WTC11 (cell line): ENCODE results near the gene ZNF423. TPM values are rescaled to one million over a fixed set of nuclear protein-coding genes. Genes with fewer than 3 reads are reported as not detected.
A peak's percentile ranks its signal among the peaks of the same experiment; 100 is the strongest.

Source experiments
- ATAC-seq: fragments of 200-7000 bp; cut with Tn5 transposase; 2 replicates; pipeline ENCODE4 v1.10.0; 2021; ENCODE audit warnings: mild to moderate bottlenecking, moderate library complexity
- CTCF ChIA-PET: fragments of 300-600 bp; sonication (Branson Sonifier 250); formaldehyde crosslinking; loops from one replicate; lab custom pipeline; 2021; ENCODE audit warnings: antibody characterized with exemption; lab: Charles Lee
- POLR2A ChIA-PET: fragments of 350-600 bp; sonication (Branson Sonifier 250); formaldehyde crosslinking; loops from one replicate; lab custom pipeline; 2021; ENCODE audit warnings: antibody characterized with exemption; lab: Charles Lee
- DNase-seq: peaks from one replicate; pipeline ENCODE4 v3.0.0; 2021; ENCODE audit warnings: low spot score
- H3K27ac Mint-ChIP-seq: 2 replicates; pipeline ENCODE4 v1.8.0; 2021; ENCODE audit warnings: mixed read lengths
- H3K27me3 Mint-ChIP-seq: 2 replicates; pipeline ENCODE4 v1.8.0; 2021; ENCODE audit warnings: low read depth, mild to moderate bottlenecking, moderate library complexity, mixed read lengths
- H3K36me3 Mint-ChIP-seq: 2 replicates; pipeline ENCODE4 v1.8.0; 2021; ENCODE audit warnings: mixed read lengths
- H3K4me1 Mint-ChIP-seq: 2 replicates; pipeline ENCODE4 v1.8.0; 2022; ENCODE audit warnings: mixed read lengths
- H3K4me3 Mint-ChIP-seq: 2 replicates; pipeline ENCODE4 v1.8.0; 2021; ENCODE audit warnings: mild to moderate bottlenecking, moderate library complexity, mixed read lengths
- H3K9me3 Mint-ChIP-seq: 2 replicates; pipeline ENCODE4 v1.8.0; 2021; ENCODE audit warnings: mixed read lengths
- CREM ChIP-seq: sonication (generic); formaldehyde crosslinking; IDR thresholded peaks from 2 replicates; pipeline ENCODE4 v1.8.1; 2022; ENCODE audit warnings: mild to moderate bottlenecking, missing genetic modification reagents, moderate library complexity
- GTF2I ChIP-seq: fragments of 250-450 bp; sonication (Bioruptor Pico); conservative IDR thresholded peaks from 2 replicates; pipeline ENCODE4 v1.4.0; 2021; ENCODE audit warnings: mild to moderate bottlenecking
- HMGA2 ChIP-seq: fragments of 250-450 bp; sonication (Bioruptor Pico); IDR thresholded peaks from 2 replicates; pipeline ENCODE4 v1.4.0; 2021; ENCODE audit warnings: mild to moderate bottlenecking, moderate library complexity
- MYBL2 ChIP-seq: sonication (generic); formaldehyde crosslinking; IDR thresholded peaks from 2 replicates; pipeline ENCODE4 v1.8.1; 2023; ENCODE audit warnings: mild to moderate bottlenecking, moderate library complexity, missing genetic modification reagents
- NFYB ChIP-seq: sonication (generic); formaldehyde crosslinking; conservative IDR thresholded peaks from 2 replicates; pipeline ENCODE4 v1.8.0; 2022; ENCODE audit warnings: low read depth, missing genetic modification reagents
- RELA ChIP-seq: sonication (generic); formaldehyde crosslinking; IDR thresholded peaks from 2 replicates; pipeline ENCODE4 v1.8.1; 2022; ENCODE audit warnings: missing genetic modification reagents, mild to moderate bottlenecking, borderline replicate concordance
- SMAD3 ChIP-seq: sonication (generic); formaldehyde crosslinking; IDR thresholded peaks from 2 replicates; pipeline ENCODE4 v1.8.0; 2022; ENCODE audit warnings: missing genetic modification reagents, mild to moderate bottlenecking, borderline replicate concordance
- TCF7 ChIP-seq: sonication (generic); formaldehyde crosslinking; IDR thresholded peaks from 2 replicates; pipeline ENCODE4 v1.8.0; 2022; ENCODE audit warnings: mild to moderate bottlenecking, low read depth, missing genetic modification reagents, moderate library complexity
- TEAD4 ChIP-seq: sonication (generic); formaldehyde crosslinking; IDR thresholded peaks from 2 replicates; pipeline ENCODE4 v1.8.0; 2022; ENCODE audit warnings: mild to moderate bottlenecking, missing genetic modification reagents
- TP53 ChIP-seq: sonication (generic); formaldehyde crosslinking; IDR thresholded peaks from 2 replicates; pipeline ENCODE4 v1.8.1; 2023; ENCODE audit warnings: mild to moderate bottlenecking, missing genetic modification reagents
- ZNF121 ChIP-seq: sonication (generic); formaldehyde crosslinking; IDR thresholded peaks from 2 replicates; pipeline ENCODE4 v1.8.0; 2023; ENCODE audit warnings: missing genetic modification reagents
- ZNF138 ChIP-seq: sonication (generic); formaldehyde crosslinking; conservative IDR thresholded peaks from 2 replicates; pipeline ENCODE4 v1.8.1; 2022; ENCODE audit warnings: mild to moderate bottlenecking, moderate library complexity, missing genetic modification reagents
- ZNF416 ChIP-seq: fragments of 250-450 bp; sonication (Bioruptor Pico); IDR thresholded peaks from 2 replicates; pipeline ENCODE4 v1.9.0; 2021; ENCODE audit warnings: mild to moderate bottlenecking, inconsistent platforms
- ZNF671 ChIP-seq: fragments of 250-450 bp; sonication (Bioruptor Pico); IDR thresholded peaks from 2 replicates; pipeline ENCODE4 v1.8.0; 2021; ENCODE audit warnings: mild to moderate bottlenecking
- total RNA-seq: library from RNA; stranded (reverse); gene quantifications from 3 replicates; pipeline ENCODE4 v1.2.3, GENCODE V29; 2021
- TF ChIP-seq, protein P1 (sequence below): sonication (generic); formaldehyde crosslinking; IDR thresholded peaks from 2 replicates; pipeline ENCODE4 v1.8.1; 2022; ENCODE audit warnings: missing genetic modification reagents, borderline replicate concordance
- TF ChIP-seq, protein P2 (sequence below): sonication (generic); formaldehyde crosslinking; IDR thresholded peaks from 2 replicates; pipeline ENCODE4 v1.8.0; 2022; ENCODE audit warnings: mild to moderate bottlenecking, missing genetic modification reagents
- TF ChIP-seq, protein P3 (sequence below): sonication (generic); formaldehyde crosslinking; IDR thresholded peaks from 2 replicates; pipeline ENCODE4 v1.8.1; 2023; ENCODE audit warnings: mild to moderate bottlenecking, moderate library complexity, missing genetic modification reagents
- TF ChIP-seq, protein P4 (sequence below): sonication (generic); formaldehyde crosslinking; conservative IDR thresholded peaks from 2 replicates; pipeline ENCODE4 v1.8.1; 2022; ENCODE audit warnings: mild to moderate bottlenecking, missing genetic modification reagents
- TF ChIP-seq, protein P5 (sequence below): sonication (generic); formaldehyde crosslinking; IDR thresholded peaks from 2 replicates; pipeline ENCODE4 v1.8.0; 2022; ENCODE audit warnings: mild to moderate bottlenecking, missing genetic modification reagents
- TF ChIP-seq, protein P6 (sequence below): fragments of 250-450 bp; sonication (Bioruptor Pico); IDR thresholded peaks from 2 replicates; pipeline ENCODE4 v1.8.0; 2021; ENCODE audit warnings: mild to moderate bottlenecking
- TF ChIP-seq, protein P7 (sequence below): sonication (generic); formaldehyde crosslinking; IDR thresholded peaks from 2 replicates; pipeline ENCODE4 v1.8.1; 2023; ENCODE audit warnings: mild to moderate bottlenecking, missing genetic modification reagents

ZNF423 gene
- total RNA-seq, 1 experiment from 2014 or later: 38.8 TPM

DNA sequence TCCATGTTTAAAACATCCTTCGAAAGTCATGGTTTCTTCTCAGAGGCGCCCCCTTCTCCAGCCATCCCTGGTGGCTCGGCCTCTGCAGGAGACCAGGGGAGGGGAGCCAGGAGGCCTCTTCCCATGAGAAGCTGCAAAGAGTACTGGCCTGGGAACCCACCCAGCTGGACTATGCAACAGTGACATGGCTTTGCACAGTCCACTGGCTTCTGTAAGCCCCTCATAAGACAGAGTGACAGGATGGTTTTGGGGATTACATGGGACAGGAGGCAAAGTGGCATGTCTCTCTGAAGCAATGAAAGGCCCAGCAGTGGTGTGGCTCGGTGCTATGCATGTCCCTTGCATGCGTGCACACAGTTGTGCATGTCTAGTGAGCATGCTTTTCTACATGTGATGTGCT, 382.8 kb downstream of the ZNF423 start:
- TF ChIP-seq GTF2I (CRISPR knock-in tag) (no peak), CREM (CRISPR knock-in tag) (no peak), ZNF671 (CRISPR knock-in tag) (no peak), SMAD3 (no peak), ZNF416 (CRISPR knock-in tag) (no peak), HMGA2 (no peak)
- TF ChIP-seq, protein P1, sequence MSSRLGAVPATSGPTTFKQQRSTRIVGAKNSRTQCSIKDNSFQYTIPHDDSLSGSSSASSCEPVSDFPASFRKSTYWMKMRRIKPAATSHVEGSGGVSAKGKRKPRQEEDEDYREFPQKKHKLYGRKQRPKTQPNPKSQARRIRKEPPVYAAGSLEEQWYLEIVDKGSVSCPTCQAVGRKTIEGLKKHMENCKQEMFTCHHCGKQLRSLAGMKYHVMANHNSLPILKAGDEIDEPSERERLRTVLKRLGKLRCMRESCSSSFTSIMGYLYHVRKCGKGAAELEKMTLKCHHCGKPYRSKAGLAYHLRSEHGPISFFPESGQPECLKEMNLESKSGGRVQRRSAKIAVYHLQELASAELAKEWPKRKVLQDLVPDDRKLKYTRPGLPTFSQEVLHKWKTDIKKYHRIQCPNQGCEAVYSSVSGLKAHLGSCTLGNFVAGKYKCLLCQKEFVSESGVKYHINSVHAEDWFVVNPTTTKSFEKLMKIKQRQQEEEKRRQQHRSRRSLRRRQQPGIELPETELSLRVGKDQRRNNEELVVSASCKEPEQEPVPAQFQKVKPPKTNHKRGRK (CRISPR knock-in tag): no peak
- TF ChIP-seq, all 79 proteins: peak for 0
- H3K4me1 Mint-ChIP-seq: no peaks in the 10 kb centered on the region
- no peaks in the 10 kb centered on the region for H3K9me3 Mint-ChIP-seq
- CTCF ChIA-PET: interaction anchor here (0.5 to 1.3 kb wide), 3 partner anchors 19 to 267 kb away, joined by 3 to 4 read pairs (median 3); no protein-coding TSS in a partner anchor
- no peak overlapping the region for H3K4me3 Mint-ChIP-seq
- POLR2A ChIA-PET: no interaction called here
- no peaks in the 10 kb centered on the region for H3K36me3 Mint-ChIP-seq
- DNase-seq (no peak), ATAC-seq (no peak)
- no peaks in the 10 kb centered on the region for H3K27me3 Mint-ChIP-seq
- H3K27ac Mint-ChIP-seq: no peak overlapping the region

DNA sequence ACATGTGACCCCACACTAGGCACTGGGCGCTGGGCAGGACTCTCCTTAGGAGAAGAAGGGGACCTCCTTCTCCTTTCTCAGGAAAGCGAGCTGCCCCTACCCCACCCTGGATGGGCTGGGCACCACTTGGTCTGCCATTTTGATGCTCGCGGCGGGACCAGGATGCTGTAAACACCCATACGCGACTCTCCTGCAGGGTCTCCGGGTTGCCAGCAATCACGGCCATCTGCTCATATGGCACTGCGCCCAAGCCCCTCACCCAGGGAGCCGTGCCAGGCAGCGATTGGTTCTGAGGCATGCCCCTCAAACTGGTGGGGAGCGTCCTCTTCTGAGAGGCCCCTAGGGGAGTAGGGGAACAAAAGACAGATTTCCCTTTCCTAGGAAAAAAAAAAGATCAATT, 383.3 kb downstream of the ZNF423 start:
- DNase-seq (no peak), ATAC-seq (peak; percentile 63)
- TF ChIP-seq ZNF671 (CRISPR knock-in tag) (no peak), RELA (no peak), ZNF416 (CRISPR knock-in tag) (no peak), TEAD4 (CRISPR knock-in tag) (no peak), MYBL2 (CRISPR knock-in tag) (no peak), ZNF121 (CRISPR knock-in tag) (no peak)
- TF ChIP-seq, protein P2, sequence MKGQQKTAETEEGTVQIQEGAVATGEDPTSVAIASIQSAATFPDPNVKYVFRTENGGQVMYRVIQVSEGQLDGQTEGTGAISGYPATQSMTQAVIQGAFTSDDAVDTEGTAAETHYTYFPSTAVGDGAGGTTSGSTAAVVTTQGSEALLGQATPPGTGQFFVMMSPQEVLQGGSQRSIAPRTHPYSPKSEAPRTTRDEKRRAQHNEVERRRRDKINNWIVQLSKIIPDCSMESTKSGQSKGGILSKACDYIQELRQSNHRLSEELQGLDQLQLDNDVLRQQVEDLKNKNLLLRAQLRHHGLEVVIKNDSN (CRISPR knock-in tag): no peak
- TF ChIP-seq, protein P3, sequence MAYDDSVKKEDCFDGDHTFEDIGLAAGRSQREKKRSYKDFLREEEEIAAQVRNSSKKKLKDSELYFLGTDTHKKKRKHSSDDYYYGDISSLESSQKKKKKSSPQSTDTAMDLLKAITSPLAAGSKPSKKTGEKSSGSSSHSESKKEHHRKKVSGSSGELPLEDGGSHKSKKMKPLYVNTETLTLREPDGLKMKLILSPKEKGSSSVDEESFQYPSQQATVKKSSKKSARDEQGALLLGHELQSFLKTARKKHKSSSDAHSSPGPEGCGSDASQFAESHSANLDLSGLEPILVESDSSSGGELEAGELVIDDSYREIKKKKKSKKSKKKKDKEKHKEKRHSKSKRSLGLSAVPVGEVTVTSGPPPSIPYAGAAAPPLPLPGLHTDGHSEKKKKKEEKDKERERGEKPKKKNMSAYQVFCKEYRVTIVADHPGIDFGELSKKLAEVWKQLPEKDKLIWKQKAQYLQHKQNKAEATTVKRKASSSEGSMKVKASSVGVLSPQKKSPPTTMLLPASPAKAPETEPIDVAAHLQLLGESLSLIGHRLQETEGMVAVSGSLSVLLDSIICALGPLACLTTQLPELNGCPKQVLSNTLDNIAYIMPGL (CRISPR knock-in tag): no peak
- Mint-ChIP-seq H3K27ac (no peak overlapping the region), H3K4me3 (no peak overlapping the region), H3K36me3 (no peaks in the 10 kb centered on the region), H3K27me3 (no peaks in the 10 kb centered on the region), H3K4me1 (no peaks in the 10 kb centered on the region), H3K9me3 (no peaks in the 10 kb centered on the region)
- CTCF ChIA-PET: interaction anchor here (0.8 kb wide), 1 partner anchor 20 kb away, joined by 3 read pairs; no protein-coding TSS in a partner anchor
- POLR2A ChIA-PET: no interaction called here

DNA sequence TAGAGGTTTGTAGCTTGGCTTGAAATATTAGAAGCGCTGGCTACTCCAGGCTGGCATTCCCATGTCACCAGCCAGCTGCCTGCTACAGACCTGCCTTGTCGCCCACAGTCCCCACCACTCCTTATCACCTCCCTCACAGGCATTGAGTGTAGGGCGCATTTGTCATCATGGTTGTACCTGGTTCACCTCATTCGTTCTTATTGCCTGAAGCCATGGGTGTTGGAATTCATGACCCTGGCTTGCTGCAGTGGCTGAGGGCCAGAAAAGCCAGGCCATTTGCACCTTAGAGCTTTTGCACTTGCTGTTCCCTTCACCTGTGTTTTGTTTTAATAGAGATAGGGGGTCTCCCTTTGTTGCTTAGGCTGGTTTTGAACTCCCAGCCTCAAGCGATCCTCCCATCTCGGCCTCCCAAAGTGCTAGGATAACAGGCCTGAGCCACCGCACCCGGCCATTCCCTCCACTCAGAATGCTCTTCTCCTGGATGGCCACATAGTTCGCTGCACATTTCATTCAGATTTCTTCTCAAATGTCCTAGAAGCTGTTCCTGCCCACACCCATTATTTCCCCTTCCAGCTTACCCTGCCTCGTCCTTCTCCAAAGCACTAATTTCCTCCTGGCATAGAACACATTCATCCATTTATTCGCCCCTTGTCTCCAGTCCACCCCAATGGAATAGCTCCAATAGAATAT, 384.7 kb downstream of the ZNF423 start:
- H3K27me3 Mint-ChIP-seq: peaks cover 8% of the 10 kb centered on the region
- H3K36me3 Mint-ChIP-seq: no peaks in the 10 kb centered on the region
- TF ChIP-seq TCF7 (CRISPR knock-in tag) (no peak), ZNF138 (CRISPR knock-in tag) (no peak), HMGA2 (no peak), NFYB (CRISPR knock-in tag) (no peak), TP53 (CRISPR knock-in tag) (no peak)
- TF ChIP-seq, protein P4, sequence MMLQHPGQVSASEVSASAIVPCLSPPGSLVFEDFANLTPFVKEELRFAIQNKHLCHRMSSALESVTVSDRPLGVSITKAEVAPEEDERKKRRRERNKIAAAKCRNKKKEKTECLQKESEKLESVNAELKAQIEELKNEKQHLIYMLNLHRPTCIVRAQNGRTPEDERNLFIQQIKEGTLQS (CRISPR knock-in tag): no peak
- TF ChIP-seq, protein P5, sequence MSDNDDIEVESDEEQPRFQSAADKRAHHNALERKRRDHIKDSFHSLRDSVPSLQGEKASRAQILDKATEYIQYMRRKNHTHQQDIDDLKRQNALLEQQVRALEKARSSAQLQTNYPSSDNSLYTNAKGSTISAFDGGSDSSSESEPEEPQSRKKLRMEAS (CRISPR knock-in tag): no peak
- TF ChIP-seq, protein P6, sequence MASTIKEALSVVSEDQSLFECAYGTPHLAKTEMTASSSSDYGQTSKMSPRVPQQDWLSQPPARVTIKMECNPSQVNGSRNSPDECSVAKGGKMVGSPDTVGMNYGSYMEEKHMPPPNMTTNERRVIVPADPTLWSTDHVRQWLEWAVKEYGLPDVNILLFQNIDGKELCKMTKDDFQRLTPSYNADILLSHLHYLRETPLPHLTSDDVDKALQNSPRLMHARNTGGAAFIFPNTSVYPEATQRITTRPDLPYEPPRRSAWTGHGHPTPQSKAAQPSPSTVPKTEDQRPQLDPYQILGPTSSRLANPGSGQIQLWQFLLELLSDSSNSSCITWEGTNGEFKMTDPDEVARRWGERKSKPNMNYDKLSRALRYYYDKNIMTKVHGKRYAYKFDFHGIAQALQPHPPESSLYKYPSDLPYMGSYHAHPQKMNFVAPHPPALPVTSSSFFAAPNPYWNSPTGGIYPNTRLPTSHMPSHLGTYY: no peak
- TF ChIP-seq, protein P7, sequence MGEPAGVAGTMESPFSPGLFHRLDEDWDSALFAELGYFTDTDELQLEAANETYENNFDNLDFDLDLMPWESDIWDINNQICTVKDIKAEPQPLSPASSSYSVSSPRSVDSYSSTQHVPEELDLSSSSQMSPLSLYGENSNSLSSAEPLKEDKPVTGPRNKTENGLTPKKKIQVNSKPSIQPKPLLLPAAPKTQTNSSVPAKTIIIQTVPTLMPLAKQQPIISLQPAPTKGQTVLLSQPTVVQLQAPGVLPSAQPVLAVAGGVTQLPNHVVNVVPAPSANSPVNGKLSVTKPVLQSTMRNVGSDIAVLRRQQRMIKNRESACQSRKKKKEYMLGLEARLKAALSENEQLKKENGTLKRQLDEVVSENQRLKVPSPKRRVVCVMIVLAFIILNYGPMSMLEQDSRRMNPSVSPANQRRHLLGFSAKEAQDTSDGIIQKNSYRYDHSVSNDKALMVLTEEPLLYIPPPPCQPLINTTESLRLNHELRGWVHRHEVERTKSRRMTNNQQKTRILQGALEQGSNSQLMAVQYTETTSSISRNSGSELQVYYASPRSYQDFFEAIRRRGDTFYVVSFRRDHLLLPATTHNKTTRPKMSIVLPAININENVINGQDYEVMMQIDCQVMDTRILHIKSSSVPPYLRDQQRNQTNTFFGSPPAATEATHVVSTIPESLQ (CRISPR knock-in tag): no peak
- TF ChIP-seq, all 79 proteins: peak for 0
- Mint-ChIP-seq H3K9me3 (no peaks in the 10 kb centered on the region), H3K4me1 (no peaks in the 10 kb centered on the region), H3K4me3 (no peak overlapping the region), H3K27ac (no peak overlapping the region)
- ChIA-PET CTCF (interaction anchor here (0.6 to 1.0 kb wide), 4 partner anchors 63 to 420 kb away, joined by 3 to 4 read pairs (median 3); no protein-coding TSS in a partner anchor), POLR2A (no interaction called here)
- no peak for ATAC-seq
- DNase-seq: no peak
